DMS 273 treated with DMSO at 0.1 percent for 48 hours (cell line): ENCODE data around the gene EEPD1.
"Not testable (repeated sequence)": the region's sequence is repeated elsewhere in the genome, so short reads cannot be mapped to it uniquely, and the experiment has no call there.

Source experiments
- DNase-seq: peaks from one replicate; lab custom pipeline; 2025; lab: John Stamatoyannopoulos, UW

The EEPD1 gene

GRCh38 chr7:36128448-36129047 is 24.5 kb upstream of the EEPD1 start:
- peak; percentile 71 for DNase-seq

GRCh38 chr7:36129048-36129534 is 24.0 kb upstream of the EEPD1 start:
- DNase-seq, result no peak

- DNase-seq, result no peak
Observed at GRCh38 chr7:36130236-36130945, 22.7 kb upstream of the EEPD1 start.

- DNase-seq, result no peak
Observed at GRCh38 chr7:36131026-36131425, 22.0 kb upstream of the EEPD1 start.

- DNase-seq, result no peak
Observed at GRCh38 chr7:36131499-36131898, 21.6 kb upstream of the EEPD1 start.

- DNase-seq, result no peak
Observed at GRCh38 chr7:36132012-36132411, 21.0 kb upstream of the EEPD1 start.

- DNase-seq, result no peak
Observed at GRCh38 chr7:36135700-36136099, 17.4 kb upstream of the EEPD1 start.

GRCh38 chr7:36137258-36137657 is 15.8 kb upstream of the EEPD1 start:
- no peak for DNase-seq

GRCh38 chr7:36137754-36138153 is 15.3 kb upstream of the EEPD1 start:
- DNase-seq, result no peak

GRCh38 chr7:36138209-36138608 is 14.8 kb upstream of the EEPD1 start:
- peak; percentile 58 for DNase-seq

- DNase-seq, result no peak
Observed at GRCh38 chr7:36141351-36141750, 11.7 kb upstream of the EEPD1 start.

GRCh38 chr7:36141850-36142249 is 11.2 kb upstream of the EEPD1 start:
- DNase-seq, result no peak

GRCh38 chr7:36144189-36144588 is 8.9 kb upstream of the EEPD1 start:
- no peak for DNase-seq

- no peak for DNase-seq
Observed at GRCh38 chr7:36145686-36146085, 7.4 kb upstream of the EEPD1 start.

- no peak for DNase-seq
Observed at GRCh38 chr7:36147361-36147760, 5.7 kb upstream of the EEPD1 start.

GRCh38 chr7:36148422-36149065 is 4.5 kb upstream of the EEPD1 start:
- DNase-seq, result no peak

- DNase-seq, result not testable (repeated sequence)
Observed at GRCh38 chr7:36149240-36149639, 3.8 kb upstream of the EEPD1 start.

GRCh38 chr7:36149694-36150452 is 3.2 kb upstream of the EEPD1 start:
- no peak for DNase-seq

GRCh38 chr7:36151921-36152755 is 916 bp upstream of the EEPD1 start:
- DNase-seq, result no peak

- no peak for DNase-seq
Observed at GRCh38 chr7:36153571-36154097, 580 bp downstream of the EEPD1 start.
